Thyroid gland (tissue), 4 donors: ENCODE data around the gene ASCC1. TPM values are rescaled to one million over a fixed set of nuclear protein-coding genes. Genes with fewer than 3 reads are reported as not detected.

Experiments
- DNase-seq, 2 donors: peaks; one replicate each; pipeline ENCODE4 v3.0.0-alpha.2; 2019
- H3K27ac ChIP-seq, 3 donors: fragments of 200-600 bp; sonication (generic); 1 replicate in 2 of 3; 2 replicates in 1 of 3; pipeline ENCODE4 v1.5.1; 2016 to 2019; ENCODE audit warnings: mild to moderate bottlenecking in 1 of 3, moderate library complexity in 1 of 3
- H3K27me3 ChIP-seq: fragments of 200-600 bp; sonication (generic); one replicate; pipeline ENCODE4 v1.5.1; 2019
- H3K36me3 ChIP-seq, 2 donors: fragments of 200-600 bp; sonication (generic); one replicate each; pipeline ENCODE4 v1.5.1; 2016 to 2019
- H3K4me1 ChIP-seq, 2 donors: fragments of 200-600 bp; sonication (generic); one replicate each; pipeline ENCODE4 v1.5.1; 2017 to 2019
- H3K4me3 ChIP-seq, 3 donors: fragments of 200-600 bp; sonication (generic); replicated peaks in 1 of 3; 1 replicate in 2 of 3; 2 replicates in 1 of 3; pipeline ENCODE4 v1.5.1; 2016; ENCODE audit warnings: mild to moderate bottlenecking in 1 of 3
- H3K9me3 ChIP-seq: fragments of 200-600 bp; sonication (generic); one replicate; pipeline ENCODE4 v1.5.1; 2017
- POLR2A ChIP-seq, 2 donors: fragments of 450-650 bp; IDR thresholded peaks; one replicate each; pipeline ENCODE4 v1.6.1; 2017; ENCODE audit warnings: antibody characterized with exemption in 2 of 2, mild to moderate bottlenecking in 2 of 2, moderate library complexity in 1 of 2
- WGBS, 2 donors: methylation state at CpG; one replicate each; pipeline ENCODE4 v1.1.5; 2017; 5-methylcytosine and 5-hydroxymethylcytosine counted together
- intact Hi-C: fragments of 100-400 bp; cut with DNase I; formaldehyde crosslinking; loops from one replicate; pipeline ENCODE4 v1.15.1; 2023
- total RNA-seq, 4 donors: library from RNA; depleted of rRNA; stranded (reverse); fragments of >200 nt; gene quantifications; one replicate each; pipeline ENCODE4 v1.2.3, GENCODE V29; 2016
- TF ChIP-seq, protein P1 (sequence below), 6 experiments: fragments of 200-600 bp in 3 of 6; fragments of 450-650 bp in 3 of 6; sonication (generic) in 3 of 6; IDR thresholded peaks; one replicate each; pipeline ENCODE4 v1.5.1; 2016 to 2019; ENCODE audit warnings: antibody characterized with exemption in 6 of 6, mild to moderate bottlenecking in 2 of 6, inconsistent platforms in 1 of 6, moderate library complexity in 1 of 6

The ASCC1 gene
- total RNA-seq, 4 donors from 2014 or later = 26.7 to 30.3 (median 28.1) TPM

DNA sequence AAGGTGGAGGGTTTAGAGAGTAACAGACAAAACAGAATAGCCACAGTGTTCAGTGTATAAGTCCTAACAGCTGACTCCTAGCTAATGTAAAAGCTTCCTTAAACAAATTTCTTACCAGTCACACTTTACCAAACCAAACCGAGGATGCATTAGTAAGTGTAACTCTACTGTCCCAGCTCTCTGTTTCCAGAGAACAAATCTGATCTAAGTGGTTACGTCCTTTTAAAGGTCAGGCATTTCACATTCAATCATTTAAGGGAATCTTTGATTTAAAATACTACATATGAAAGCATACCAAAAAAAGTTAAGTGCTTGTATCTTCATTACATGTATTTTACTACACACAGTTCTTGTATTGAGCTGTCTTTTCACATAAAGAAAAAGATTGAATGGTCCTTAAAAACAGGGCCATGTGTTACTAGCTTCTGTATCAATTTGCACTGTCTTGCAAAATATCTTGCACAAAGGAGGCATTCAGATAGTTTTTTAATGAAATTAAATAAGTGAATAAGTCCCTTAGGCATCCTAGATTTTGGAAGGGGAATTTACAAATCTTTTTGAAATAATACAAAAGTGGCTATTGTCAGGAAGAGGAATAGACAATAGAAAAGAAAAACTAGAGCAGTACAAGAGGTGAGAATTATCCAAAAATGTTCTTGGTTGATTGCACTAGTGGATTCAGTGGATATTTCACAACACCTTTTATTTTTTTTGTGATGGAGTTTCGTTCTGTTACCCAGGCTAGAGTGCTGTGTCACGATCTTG lies 69.3 kb downstream of the ASCC1 start:
- intact Hi-C loops = no loop called here
- 52 to 61% methylated on average over 4 of the region's 4 CpGs for WGBS, 2 donors
- H3K27ac ChIP-seq = peak overlapping the region in 2 of 3 donors; percentile 12 to 62

DNA sequence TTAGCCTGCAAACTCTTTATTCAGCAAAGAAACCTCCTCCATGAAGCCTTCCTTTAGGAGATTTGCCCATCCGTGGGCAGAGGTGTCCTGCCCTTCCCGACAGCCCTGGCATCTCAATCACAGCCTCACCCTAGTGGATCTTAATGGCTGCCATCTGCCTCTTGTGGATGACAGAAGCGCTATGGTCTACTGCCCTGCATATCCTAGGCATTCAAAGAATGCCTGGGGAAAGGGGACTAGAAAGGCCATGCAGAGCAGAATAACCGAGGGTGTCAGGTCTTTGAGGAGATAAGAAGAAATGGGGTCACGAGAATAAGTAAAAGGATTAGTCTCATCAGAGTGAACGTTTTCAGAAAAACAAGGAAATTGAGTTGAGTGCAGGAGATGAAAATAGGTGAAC lies 70.0 kb downstream of the ASCC1 start:
- Histone ChIP-seq H3K36me3 (no peaks in the 10 kb centered on the region), H3K9me3 (no peaks in the 10 kb centered on the region), H3K27ac (peak overlapping the region in 1 of 3 donors; percentile 12), H3K27me3 (no peaks in the 10 kb centered on the region), H3K4me1 (peaks cover 3 to 17% of the 10 kb centered on the region in 2 donors), H3K4me3 (no peak overlapping the region)
- intact Hi-C loops = no loop called here
- WGBS, 2 donors = 57 to 60% methylated on average over 6 of the region's 6 CpGs
- DNase-seq = peak in 1 of 2 donors; percentile 5
- TF ChIP-seq, protein P1, sequence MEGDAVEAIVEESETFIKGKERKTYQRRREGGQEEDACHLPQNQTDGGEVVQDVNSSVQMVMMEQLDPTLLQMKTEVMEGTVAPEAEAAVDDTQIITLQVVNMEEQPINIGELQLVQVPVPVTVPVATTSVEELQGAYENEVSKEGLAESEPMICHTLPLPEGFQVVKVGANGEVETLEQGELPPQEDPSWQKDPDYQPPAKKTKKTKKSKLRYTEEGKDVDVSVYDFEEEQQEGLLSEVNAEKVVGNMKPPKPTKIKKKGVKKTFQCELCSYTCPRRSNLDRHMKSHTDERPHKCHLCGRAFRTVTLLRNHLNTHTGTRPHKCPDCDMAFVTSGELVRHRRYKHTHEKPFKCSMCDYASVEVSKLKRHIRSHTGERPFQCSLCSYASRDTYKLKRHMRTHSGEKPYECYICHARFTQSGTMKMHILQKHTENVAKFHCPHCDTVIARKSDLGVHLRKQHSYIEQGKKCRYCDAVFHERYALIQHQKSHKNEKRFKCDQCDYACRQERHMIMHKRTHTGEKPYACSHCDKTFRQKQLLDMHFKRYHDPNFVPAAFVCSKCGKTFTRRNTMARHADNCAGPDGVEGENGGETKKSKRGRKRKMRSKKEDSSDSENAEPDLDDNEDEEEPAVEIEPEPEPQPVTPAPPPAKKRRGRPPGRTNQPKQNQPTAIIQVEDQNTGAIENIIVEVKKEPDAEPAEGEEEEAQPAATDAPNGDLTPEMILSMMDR (IDR thresholded peaks at IDR 0.05) = no peak
- no peak for TF ChIP-seq POLR2A (IDR thresholded peaks at IDR 0.05)

More for the DNA sequence above, 69.3 kb downstream of the ASCC1 start:
- no peaks in the 10 kb centered on the region for H3K36me3 ChIP-seq
- H3K9me3 ChIP-seq = no peaks in the 10 kb centered on the region
- TF ChIP-seq, protein P1 (IDR thresholded peaks at IDR 0.05) = no peak
- TF ChIP-seq POLR2A (IDR thresholded peaks at IDR 0.05) = no peak
- no peak for DNase-seq
- H3K27me3 ChIP-seq = no peaks in the 10 kb centered on the region
- peaks cover 3 to 17% of the 10 kb centered on the region in 2 donors for H3K4me1 ChIP-seq
- no peak overlapping the region for H3K4me3 ChIP-seq

DNA sequence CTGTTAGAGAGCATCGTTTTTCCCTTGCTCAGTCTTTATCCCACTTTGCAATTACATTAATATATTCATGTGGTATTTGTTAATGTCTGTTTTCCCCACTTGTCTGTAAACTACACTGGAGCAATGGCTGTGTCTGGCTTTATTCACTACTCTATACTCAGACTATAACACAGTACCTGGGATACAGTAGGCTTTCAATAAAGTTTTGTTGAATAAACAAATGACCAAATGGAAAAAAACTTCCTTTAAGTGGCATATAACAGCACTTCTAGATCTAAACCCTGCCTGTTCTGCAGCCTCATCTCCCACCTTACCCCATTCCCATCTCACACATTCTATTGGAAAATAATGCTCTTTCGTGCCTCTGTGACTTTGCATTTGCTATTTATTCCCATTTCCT lies 70.4 kb downstream of the ASCC1 start:
- intact Hi-C loops = no loop called here
- no peaks in the 10 kb centered on the region for H3K9me3 ChIP-seq
- no peaks in the 10 kb centered on the region for H3K27me3 ChIP-seq
- H3K36me3 ChIP-seq = no peaks in the 10 kb centered on the region
- no peak for DNase-seq
- no peak for TF ChIP-seq POLR2A (IDR thresholded peaks at IDR 0.05)
- TF ChIP-seq, protein P1 (IDR thresholded peaks at IDR 0.05) = no peak
- 82 to 88% methylated on average over 2 of the region's 2 CpGs for WGBS, 2 donors
- peaks cover 3 to 17% of the 10 kb centered on the region in 2 donors for H3K4me1 ChIP-seq
- H3K4me3 ChIP-seq = no peak overlapping the region
- no peak overlapping the region for H3K27ac ChIP-seq

DNA sequence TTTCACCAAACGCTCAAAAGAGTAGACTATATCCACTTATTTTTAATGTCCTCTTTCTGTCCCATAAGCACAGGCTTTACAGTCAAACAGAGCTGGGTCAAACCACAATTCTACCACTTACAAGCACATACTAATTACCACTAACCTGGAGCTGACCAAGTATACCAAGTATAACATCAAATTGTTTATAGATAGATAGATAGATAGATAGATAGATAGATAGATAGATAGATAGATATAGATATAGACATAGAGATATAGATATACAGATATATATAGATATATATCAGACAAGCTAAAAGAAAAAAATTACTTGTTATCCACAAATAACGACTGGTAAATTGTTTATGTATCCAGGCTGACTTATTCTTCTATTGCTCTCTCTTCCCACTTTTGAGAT lies 75.2 kb downstream of the ASCC1 start:
- Histone ChIP-seq H3K27me3 (no peaks in the 10 kb centered on the region), H3K4me3 (no peak overlapping the region), H3K4me1 (peaks cover 0 to 3% of the 10 kb centered on the region in 2 donors), H3K27ac (no peak overlapping the region), H3K9me3 (no peaks in the 10 kb centered on the region), H3K36me3 (no peaks in the 10 kb centered on the region)
- TF ChIP-seq POLR2A (IDR thresholded peaks at IDR 0.05) = no peak
- TF ChIP-seq, protein P1 (IDR thresholded peaks at IDR 0.05) = no peak
- 90 to 95% methylated on average over 2 of the region's 2 CpGs for WGBS, 2 donors
- intact Hi-C loops = no loop called here
- DNase-seq = no peak

DNA sequence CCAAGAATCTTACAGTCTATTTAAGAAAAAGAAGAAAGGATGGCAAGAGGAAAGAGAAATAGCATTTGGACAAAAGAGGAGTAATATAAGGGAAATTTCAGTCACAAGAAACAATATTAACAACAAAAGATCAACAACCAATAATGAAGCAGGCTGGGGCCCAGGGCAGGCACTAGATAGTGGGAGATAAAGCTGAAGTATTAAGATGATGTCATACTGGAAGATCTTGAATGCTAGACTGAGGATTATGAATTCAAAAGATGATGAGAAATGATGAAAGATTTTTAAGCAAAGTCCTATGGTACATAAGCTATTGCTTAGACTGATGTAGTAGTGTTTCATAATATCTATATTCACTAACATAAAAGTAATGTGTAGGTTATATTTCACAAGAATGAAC lies 75.9 kb downstream of the ASCC1 start:
- no peaks in the 10 kb centered on the region for H3K36me3 ChIP-seq
- H3K27me3 ChIP-seq = no peaks in the 10 kb centered on the region
- intact Hi-C loops = no loop called here
- no peak for DNase-seq
- no peak overlapping the region for H3K4me3 ChIP-seq
- H3K4me1 ChIP-seq = no peaks in the 10 kb centered on the region
- H3K9me3 ChIP-seq = no peaks in the 10 kb centered on the region
- no peak for TF ChIP-seq POLR2A (IDR thresholded peaks at IDR 0.05)
- TF ChIP-seq, protein P1 (IDR thresholded peaks at IDR 0.05) = no peak
- H3K27ac ChIP-seq = no peak overlapping the region
